Epithelial cell of esophagus (primary cell): ENCODE data around the gene CYFIP1.

Source experiments
- DNase-seq: peaks from one replicate; pipeline ENCODE4 v3.0.0; 2010; ENCODE audit warnings: low read depth
- H3K4me3 ChIP-seq: 2 replicates; pipeline ENCODE4 v1.5.1; 2011; ENCODE audit warnings: mild to moderate bottlenecking, low read length, control low read depth
- CTCF ChIP-seq: IDR thresholded peaks from 2 replicates; pipeline ENCODE4 v1.5.1; 2011; ENCODE audit warnings: low read depth, mild to moderate bottlenecking, low read length, control low read depth, inconsistent platforms; ENCODE audit not compliant: insufficient read depth; ENCODE audit errors: missing control alignments

Gene CYFIP1

DNA sequence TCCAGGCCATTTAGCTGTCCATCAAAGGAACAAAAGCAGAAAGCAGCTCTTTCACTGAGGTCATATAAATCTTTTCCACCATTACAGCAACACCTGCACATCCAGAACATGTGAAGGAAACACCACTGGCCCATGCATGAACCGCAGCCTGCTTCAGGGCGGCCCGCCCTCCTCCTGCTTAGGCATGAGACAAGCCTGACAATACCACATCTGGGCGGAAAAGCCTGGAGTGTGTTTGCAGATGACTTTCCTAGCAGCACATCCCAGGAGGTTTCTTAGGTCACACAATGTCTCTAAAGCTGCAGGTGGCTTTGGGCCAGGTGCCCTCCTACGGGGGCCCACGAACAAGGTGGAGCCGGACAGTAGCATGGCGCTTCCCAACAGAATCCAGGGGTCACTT lies 19.6 kb downstream of the CYFIP1 start:
- TF ChIP-seq CTCF: no peak
- no peak overlapping the region for H3K4me3 ChIP-seq
- DNase-seq: no peak

GRCh38 chr15:22960126-22960525 lies 20.0 kb downstream of the CYFIP1 start:
- no peak for DNase-seq
- no peak for TF ChIP-seq CTCF
- H3K4me3 ChIP-seq: no peak overlapping the region

GRCh38 chr15:22959321-22960101 lies 20.7 kb downstream of the CYFIP1 start:
- DNase-seq: no peak
- no peak for TF ChIP-seq CTCF

DNA sequence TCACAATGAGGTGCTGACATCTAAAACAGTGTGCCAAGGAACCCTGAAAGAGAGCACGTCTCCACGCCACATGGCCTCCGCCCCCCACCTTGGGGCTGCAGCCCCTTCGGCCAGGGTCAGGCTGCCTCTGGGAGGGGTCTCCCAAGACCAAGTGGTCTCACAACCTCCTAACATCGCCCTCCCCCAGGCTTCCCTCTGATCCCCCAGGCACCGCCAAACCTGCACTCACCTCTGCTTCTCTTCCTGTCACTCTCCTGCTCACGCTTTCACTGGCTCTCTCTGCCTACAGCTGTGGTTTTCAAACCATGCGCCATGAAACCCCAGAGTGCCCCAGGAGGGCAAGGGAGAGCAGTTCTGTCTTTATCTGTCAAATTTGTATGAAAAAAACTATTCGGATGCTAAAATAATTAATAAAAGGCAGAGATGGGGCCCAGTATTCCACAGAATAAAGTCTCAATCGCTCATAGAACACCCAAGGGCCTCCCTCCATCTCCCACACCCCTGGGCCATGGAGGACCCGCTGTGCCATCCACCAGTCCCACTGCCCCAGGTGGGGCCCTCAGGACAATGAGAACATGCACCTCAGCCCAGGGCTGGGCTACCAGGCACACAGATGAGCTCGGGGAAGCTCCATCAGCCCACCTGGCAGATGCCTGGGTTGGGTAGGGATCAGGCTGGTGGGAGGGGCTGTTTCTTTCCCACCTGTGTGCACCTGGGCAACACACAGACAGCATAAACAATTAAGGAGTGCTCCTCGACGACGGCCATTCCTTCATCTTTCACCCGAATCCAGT lies 21.5 kb downstream of the CYFIP1 start:
- H3K4me3 ChIP-seq: no peak overlapping the region
- no peak for TF ChIP-seq CTCF

More at GRCh38 chr15:22959321-22960101, 20.7 kb downstream of the CYFIP1 start:
- no peak overlapping the region for H3K4me3 ChIP-seq

DNA sequence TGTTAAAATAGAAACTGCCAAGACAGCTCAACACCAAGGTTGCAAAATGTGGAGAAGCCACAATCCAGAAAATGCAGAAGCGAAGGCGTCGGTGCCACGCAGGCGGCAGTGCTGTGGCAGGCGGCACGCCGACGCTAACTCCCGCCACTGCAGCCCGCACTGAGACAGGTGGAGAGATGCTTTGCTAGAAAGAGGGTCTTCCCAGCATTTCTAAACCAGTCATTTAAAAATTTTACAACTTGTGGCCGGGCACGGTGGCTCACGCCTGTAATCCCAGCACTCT lies 23.2 kb downstream of the CYFIP1 start:
- no peak for DNase-seq
- H3K4me3 ChIP-seq: no peak overlapping the region

More for the DNA sequence above, 21.5 kb downstream of the CYFIP1 start:
- no peak for DNase-seq

DNA sequence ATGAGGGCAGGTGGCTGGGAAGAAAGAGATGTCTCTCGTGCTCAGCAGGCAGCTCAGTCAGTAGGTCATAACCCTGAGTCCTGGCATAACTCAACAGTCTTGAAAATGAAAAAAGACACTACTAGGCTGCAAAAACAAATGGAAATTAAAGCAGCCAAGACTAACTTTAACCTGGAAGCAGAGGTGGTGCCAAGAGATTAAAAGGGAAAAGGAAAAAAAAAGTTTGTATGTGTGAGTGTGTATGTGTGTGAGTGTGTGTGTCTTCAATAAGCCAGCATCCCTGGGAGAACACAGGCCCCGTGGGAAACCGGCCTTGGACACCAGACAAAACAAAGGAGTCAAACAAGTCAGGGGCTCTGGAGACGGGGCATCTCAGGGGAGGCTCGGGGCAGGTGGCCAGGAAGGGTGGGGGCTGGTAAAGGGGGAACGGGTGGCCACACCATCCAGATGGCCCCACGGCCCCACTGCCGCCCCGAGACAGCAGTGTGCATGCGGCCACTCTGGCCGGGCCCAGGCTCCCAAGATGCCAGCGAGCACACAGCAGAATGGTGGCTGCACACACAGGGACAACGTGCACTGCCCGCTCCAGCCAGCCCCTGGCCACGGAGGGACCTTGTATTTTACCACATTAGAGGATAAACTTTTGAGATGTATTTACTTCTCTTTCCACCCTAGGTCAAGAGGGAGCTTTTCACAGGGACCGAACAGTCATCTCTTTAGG lies 23.8 kb downstream of the CYFIP1 start:
- DNase-seq: no peak
- no peak overlapping the region for H3K4me3 ChIP-seq
- TF ChIP-seq CTCF: no peak

More for the DNA sequence above, 23.2 kb downstream of the CYFIP1 start:
- TF ChIP-seq CTCF: no peak
